HCT116 (cell line): ENCODE results near the gene FAM168B. TPM values are rescaled to one million over a fixed set of nuclear protein-coding genes. Genes with fewer than 3 reads are reported as not detected.

ENCODE experiments used
- ATAC-seq: fragments of 200-7000 bp; cut with Tn5 transposase; 2 replicates; pipeline ENCODE4 v1.9.1; 2020; ENCODE audit warnings: mild to moderate bottlenecking, moderate library complexity
- BruUV-seq: library from RNA; stranded (reverse); fragments of 400-500 nt; replicated peaks from 2 replicates; lab custom pipeline; 2021; lab: Mats Ljungman, UMichigan
- CTCF ChIA-PET: fragments of 300-600 bp; sonication (Branson Sonifier 250); formaldehyde crosslinking; loops from one replicate; lab custom pipeline; 2021; ENCODE audit warnings: antibody characterized with exemption; lab: Charles Lee
- POLR2A ChIA-PET: fragments of 300-600, 350-600 bp; sonication (Branson Sonifier 250); formaldehyde crosslinking; loops from one replicate; lab custom pipeline; 2021; ENCODE audit warnings: antibody characterized with exemption; lab: Charles Lee
- RAD21 ChIA-PET, 2 experiments: fragments of 300-600 bp; sonication (Branson Sonifier 250); formaldehyde crosslinking; loops; one replicate each; lab custom pipeline; 2023; ENCODE audit warnings: low total read pairs in 2 of 2; ENCODE audit not compliant: uncharacterized antibody in 2 of 2, unreplicated experiment in 2 of 2, low non-redundant PET in 1 of 2; lab: Charles Lee
- DNase-seq: peaks from one replicate; pipeline ENCODE4 v3.0.0-alpha.2; 2010; ENCODE audit warnings: low read depth, low spot score
- H2AFZ ChIP-seq: fragments of 200-600 bp; shearing (Covaris generic), sonication (generic); 2 replicates; pipeline ENCODE4 v1.6.1; 2017; ENCODE audit warnings: low read depth, mixed run types, mixed read lengths, antibody characterized with exemption, low read length; ENCODE audit not compliant: poor library complexity, severe bottlenecking
- H3K27ac ChIP-seq: 2 replicates; pipeline ENCODE4 v1.5.1; 2012; ENCODE audit warnings: low read depth, low read length
- H3K27me3 ChIP-seq: fragments of 200-600 bp; sonication (generic); 2 replicates; pipeline ENCODE4 v1.6.1; 2016; ENCODE audit warnings: mixed run types, low read length, mixed read lengths; ENCODE audit not compliant: insufficient read depth
- H3K36me3 ChIP-seq, 2 experiments: fragments of 200-500 bp in 1 of 2; fragments of 200-600 bp in 1 of 2; sonication (Bioruptor generic) in 1 of 2; sonication (generic) in 1 of 2; 2 replicates each; pipeline versions ENCODE4 v1.5.1 to v1.6.1; 2014 to 2016; ENCODE audit warnings: low read length in 2 of 2, inconsistent platforms in 1 of 2, mixed read lengths in 1 of 2, mixed run types in 1 of 2; ENCODE audit not compliant: insufficient read depth in 2 of 2, control insufficient read depth in 1 of 2
- H3K4me1 ChIP-seq, 2 experiments: fragments of 200-600 bp in 1 of 2; sonication (generic) in 1 of 2; 2 replicates each; pipeline versions ENCODE4 v1.5.1 to v1.6.1; 2012 to 2017; ENCODE audit warnings: low read length in 2 of 2, inconsistent platforms in 1 of 2, mild to moderate bottlenecking in 1 of 2, mixed read lengths in 1 of 2, mixed run types in 1 of 2, moderate library complexity in 1 of 2; ENCODE audit not compliant: insufficient read depth in 2 of 2, control insufficient read depth in 1 of 2
- H3K4me2 ChIP-seq: fragments of 200-600 bp; sonication (generic); 2 replicates; pipeline ENCODE4 v1.6.1; 2017; ENCODE audit warnings: mixed run types, low read length, mixed read lengths
- H3K4me3 ChIP-seq, 2 experiments: fragments of 200-600 bp in 1 of 2; sonication (generic) in 1 of 2; replicated peaks in 1 of 2; 2 replicates each; pipeline ENCODE4 v1.5.1; 2011 to 2016; ENCODE audit warnings: low read length in 2 of 2, control low read depth in 1 of 2, low read depth in 1 of 2, mild to moderate bottlenecking in 1 of 2, mixed read lengths in 1 of 2, mixed run types in 1 of 2
- H3K79me2 ChIP-seq: fragments of 200-600 bp; sonication (generic); 2 replicates; pipeline ENCODE4 v1.6.1; 2017; ENCODE audit warnings: mild to moderate bottlenecking, mixed run types, low read length, moderate library complexity, mixed read lengths; ENCODE audit not compliant: insufficient read depth
- H3K9ac ChIP-seq: fragments of 200-600 bp; sonication (generic); 2 replicates; pipeline ENCODE4 v1.6.1; 2016; ENCODE audit warnings: low read length, mixed read lengths
- H3K9me2 ChIP-seq: fragments of 200-600 bp; sonication (generic), shearing (Covaris generic); 2 replicates; pipeline ENCODE4 v1.6.1; 2017; ENCODE audit warnings: mixed run types, mild to moderate bottlenecking, moderate library complexity; ENCODE audit not compliant: insufficient read depth
- H3K9me3 ChIP-seq, 2 experiments: fragments of 200-500 bp in 1 of 2; fragments of 200-600 bp in 1 of 2; sonication (Bioruptor generic) in 1 of 2; sonication (generic) in 1 of 2; 2 replicates each; pipeline ENCODE4 v1.6.1; 2014 to 2017; ENCODE audit warnings: low read length in 2 of 2, mixed read lengths in 2 of 2, inconsistent platforms in 1 of 2, low read depth in 1 of 2, mild to moderate bottlenecking in 1 of 2, mixed run types in 1 of 2, moderate library complexity in 1 of 2; ENCODE audit not compliant: control insufficient read depth in 1 of 2, insufficient read depth in 1 of 2
- H4K20me1 ChIP-seq: fragments of 200-600 bp; sonication (generic), shearing (Covaris generic); 2 replicates; pipeline ENCODE4 v1.6.1; 2017; ENCODE audit warnings: mixed run types, mild to moderate bottlenecking, moderate library complexity; ENCODE audit not compliant: insufficient read depth
- CBX3 ChIP-seq: IDR thresholded peaks from 2 replicates; pipeline ENCODE4 v1.6.1; 2012; ENCODE audit warnings: low read depth
- CEBPB ChIP-seq: IDR thresholded peaks from 2 replicates; pipeline ENCODE4 v1.6.1; 2012; ENCODE audit warnings: low read depth
- EGR1 ChIP-seq: IDR thresholded peaks from 2 replicates; pipeline ENCODE4 v1.6.1; 2012; ENCODE audit warnings: low read depth
- ELF1 ChIP-seq: IDR thresholded peaks from 2 replicates; pipeline ENCODE4 v1.6.1; 2012; ENCODE audit warnings: low read depth, borderline replicate concordance
- EZH2 ChIP-seq: fragments of 200-600 bp; sonication (generic); IDR thresholded peaks from 2 replicates; pipeline ENCODE4 v1.6.1; 2017; ENCODE audit warnings: antibody characterized with exemption, mixed run types
- EZH2phosphoT487 ChIP-seq: fragments of 200-600 bp; IDR thresholded peaks from 2 replicates; pipeline ENCODE4 v1.6.1; 2018; ENCODE audit warnings: antibody characterized with exemption, borderline replicate concordance
- POLR2AphosphoS5 ChIP-seq: IDR thresholded peaks from 2 replicates; pipeline ENCODE4 v1.6.1; 2011; ENCODE audit warnings: mild to moderate bottlenecking, low read depth, low read length, moderate library complexity
- RAD21 ChIP-seq: IDR thresholded peaks from 2 replicates; pipeline ENCODE4 v1.6.1; 2012; ENCODE audit warnings: low read depth, mild to moderate bottlenecking
- SIN3A ChIP-seq: IDR thresholded peaks from 2 replicates; pipeline ENCODE4 v1.6.1; 2012; ENCODE audit warnings: low read depth
- SP1 ChIP-seq: IDR thresholded peaks from 2 replicates; pipeline ENCODE4 v1.6.1; 2012; ENCODE audit warnings: low read depth
- SRF ChIP-seq: IDR thresholded peaks from 2 replicates; pipeline ENCODE4 v1.6.1; 2012; ENCODE audit warnings: low read depth
- YY1 ChIP-seq: IDR thresholded peaks from 2 replicates; pipeline ENCODE4 v1.6.1; 2011; ENCODE audit warnings: low read length, low read depth, moderate library complexity, mild to moderate bottlenecking; ENCODE audit not compliant: insufficient replicate concordance; ENCODE audit errors: extremely low read depth
- ZFX ChIP-seq: fragments of 450-650 bp; IDR thresholded peaks from 2 replicates; pipeline ENCODE4 v1.6.1; 2017
- intact Hi-C: fragments of 100-400 bp; cut with micrococcal nuclease; formaldehyde crosslinking; loops from 2 replicates; pipeline ENCODE4 v1.10.0; 2022
- total RNA-seq: library from RNA; stranded (reverse); gene quantifications from one replicate; pipeline ENCODE4 v1.2.1, GENCODE V29; 2021; ENCODE audit not compliant: unreplicated experiment
- TF ChIP-seq, protein P1 (sequence below): IDR thresholded peaks from 2 replicates; pipeline ENCODE4 v1.6.1; 2011; ENCODE audit warnings: mild to moderate bottlenecking, low read length, moderate library complexity; ENCODE audit not compliant: insufficient replicate concordance; ENCODE audit errors: extremely low read depth
- TF ChIP-seq, protein P2 (sequence below): IDR thresholded peaks from 2 replicates; pipeline ENCODE4 v1.6.1; 2012
- TF ChIP-seq, protein P3 (sequence below): IDR thresholded peaks from 2 replicates; pipeline ENCODE4 v1.6.1; 2012; ENCODE audit warnings: low read depth
- TF ChIP-seq, protein P4 (sequence below): IDR thresholded peaks from 2 replicates; pipeline ENCODE4 v1.6.1; 2012
- TF ChIP-seq, protein P5 (sequence below), 3 experiments: fragments of 200-600 bp in 1 of 3; sonication (generic) in 1 of 3; IDR thresholded peaks in 2 of 3; conservative IDR thresholded peaks in 1 of 3; 2 replicates each; pipeline ENCODE4 v1.5.1; 2012 to 2017; ENCODE audit warnings: low read depth in 2 of 3, low read length in 2 of 3, antibody characterized with exemption in 1 of 3, borderline replicate concordance in 1 of 3, control low read depth in 1 of 3, mild to moderate bottlenecking in 1 of 3, mixed read lengths in 1 of 3, mixed run types in 1 of 3, moderate library complexity in 1 of 3; ENCODE audit not compliant: insufficient read depth in 1 of 3

The FAM168B gene
- total RNA-seq, 1 experiment from 2014 or later = 94.5 TPM

DNA sequence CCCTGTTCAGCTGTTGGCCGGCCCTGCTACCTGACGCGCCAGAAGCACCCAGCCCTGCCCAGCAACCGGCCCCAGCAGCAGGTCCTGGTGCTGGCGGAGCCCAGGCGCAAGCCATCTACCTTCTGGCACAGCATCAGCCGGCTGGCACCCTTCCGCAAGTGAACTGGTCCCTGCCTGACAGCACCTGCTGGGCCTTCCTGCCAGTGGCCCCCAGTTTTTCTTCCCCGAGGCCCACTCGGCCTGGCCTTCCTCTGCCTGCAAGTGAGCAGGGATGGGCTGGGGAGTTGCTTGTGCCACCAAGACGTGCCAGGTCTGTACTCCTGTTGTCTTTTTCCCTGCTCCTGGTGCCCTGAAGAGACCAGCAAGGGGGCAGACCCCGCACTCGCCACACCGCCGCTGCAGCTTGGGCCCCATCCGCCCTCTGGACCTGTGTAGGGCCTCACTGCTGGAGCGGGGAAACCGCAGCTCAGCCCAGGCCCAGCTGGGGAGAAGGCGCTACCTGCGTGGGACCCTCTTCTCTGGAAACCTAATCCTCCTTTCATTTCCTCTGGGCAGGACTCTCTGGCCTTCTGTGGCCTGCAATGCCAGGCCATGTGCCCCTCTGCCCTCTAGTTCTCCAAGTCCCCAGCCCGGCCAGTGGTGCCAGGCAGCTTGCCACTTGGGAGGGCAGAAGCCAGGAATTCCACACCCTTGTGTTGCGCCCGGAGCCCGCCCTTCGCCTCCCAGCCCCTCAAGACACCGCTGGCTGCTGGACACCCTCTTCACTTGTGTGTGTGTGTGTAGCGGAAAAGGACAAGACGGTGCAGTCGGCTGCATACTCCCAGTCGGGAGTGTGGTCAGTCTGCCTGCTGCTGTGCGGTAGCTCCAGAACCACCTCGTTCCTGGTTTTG lies 47.0 kb downstream of the FAM168B start:
- TF ChIP-seq EGR1 (no peak), POLR2AphosphoS5 (no peak), EZH2phosphoT487 (no peak), SP1 (no peak), CBX3 (no peak), SIN3A (no peak), ZFX (no peak), CEBPB (no peak), RAD21 (no peak), YY1 (no peak), EZH2 (no peak), SRF (no peak), ELF1 (no peak)
- TF ChIP-seq, protein P1, sequence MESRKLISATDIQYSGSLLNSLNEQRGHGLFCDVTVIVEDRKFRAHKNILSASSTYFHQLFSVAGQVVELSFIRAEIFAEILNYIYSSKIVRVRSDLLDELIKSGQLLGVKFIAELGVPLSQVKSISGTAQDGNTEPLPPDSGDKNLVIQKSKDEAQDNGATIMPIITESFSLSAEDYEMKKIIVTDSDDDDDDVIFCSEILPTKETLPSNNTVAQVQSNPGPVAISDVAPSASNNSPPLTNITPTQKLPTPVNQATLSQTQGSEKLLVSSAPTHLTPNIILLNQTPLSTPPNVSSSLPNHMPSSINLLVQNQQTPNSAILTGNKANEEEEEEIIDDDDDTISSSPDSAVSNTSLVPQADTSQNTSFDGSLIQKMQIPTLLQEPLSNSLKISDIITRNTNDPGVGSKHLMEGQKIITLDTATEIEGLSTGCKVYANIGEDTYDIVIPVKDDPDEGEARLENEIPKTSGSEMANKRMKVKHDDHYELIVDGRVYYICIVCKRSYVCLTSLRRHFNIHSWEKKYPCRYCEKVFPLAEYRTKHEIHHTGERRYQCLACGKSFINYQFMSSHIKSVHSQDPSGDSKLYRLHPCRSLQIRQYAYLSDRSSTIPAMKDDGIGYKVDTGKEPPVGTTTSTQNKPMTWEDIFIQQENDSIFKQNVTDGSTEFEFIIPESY = no peak
- TF ChIP-seq, protein P2, sequence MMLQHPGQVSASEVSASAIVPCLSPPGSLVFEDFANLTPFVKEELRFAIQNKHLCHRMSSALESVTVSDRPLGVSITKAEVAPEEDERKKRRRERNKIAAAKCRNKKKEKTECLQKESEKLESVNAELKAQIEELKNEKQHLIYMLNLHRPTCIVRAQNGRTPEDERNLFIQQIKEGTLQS = no peak
- TF ChIP-seq, protein P3, sequence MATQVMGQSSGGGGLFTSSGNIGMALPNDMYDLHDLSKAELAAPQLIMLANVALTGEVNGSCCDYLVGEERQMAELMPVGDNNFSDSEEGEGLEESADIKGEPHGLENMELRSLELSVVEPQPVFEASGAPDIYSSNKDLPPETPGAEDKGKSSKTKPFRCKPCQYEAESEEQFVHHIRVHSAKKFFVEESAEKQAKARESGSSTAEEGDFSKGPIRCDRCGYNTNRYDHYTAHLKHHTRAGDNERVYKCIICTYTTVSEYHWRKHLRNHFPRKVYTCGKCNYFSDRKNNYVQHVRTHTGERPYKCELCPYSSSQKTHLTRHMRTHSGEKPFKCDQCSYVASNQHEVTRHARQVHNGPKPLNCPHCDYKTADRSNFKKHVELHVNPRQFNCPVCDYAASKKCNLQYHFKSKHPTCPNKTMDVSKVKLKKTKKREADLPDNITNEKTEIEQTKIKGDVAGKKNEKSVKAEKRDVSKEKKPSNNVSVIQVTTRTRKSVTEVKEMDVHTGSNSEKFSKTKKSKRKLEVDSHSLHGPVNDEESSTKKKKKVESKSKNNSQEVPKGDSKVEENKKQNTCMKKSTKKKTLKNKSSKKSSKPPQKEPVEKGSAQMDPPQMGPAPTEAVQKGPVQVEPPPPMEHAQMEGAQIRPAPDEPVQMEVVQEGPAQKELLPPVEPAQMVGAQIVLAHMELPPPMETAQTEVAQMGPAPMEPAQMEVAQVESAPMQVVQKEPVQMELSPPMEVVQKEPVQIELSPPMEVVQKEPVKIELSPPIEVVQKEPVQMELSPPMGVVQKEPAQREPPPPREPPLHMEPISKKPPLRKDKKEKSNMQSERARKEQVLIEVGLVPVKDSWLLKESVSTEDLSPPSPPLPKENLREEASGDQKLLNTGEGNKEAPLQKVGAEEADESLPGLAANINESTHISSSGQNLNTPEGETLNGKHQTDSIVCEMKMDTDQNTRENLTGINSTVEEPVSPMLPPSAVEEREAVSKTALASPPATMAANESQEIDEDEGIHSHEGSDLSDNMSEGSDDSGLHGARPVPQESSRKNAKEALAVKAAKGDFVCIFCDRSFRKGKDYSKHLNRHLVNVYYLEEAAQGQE = no peak
- TF ChIP-seq, protein P4, sequence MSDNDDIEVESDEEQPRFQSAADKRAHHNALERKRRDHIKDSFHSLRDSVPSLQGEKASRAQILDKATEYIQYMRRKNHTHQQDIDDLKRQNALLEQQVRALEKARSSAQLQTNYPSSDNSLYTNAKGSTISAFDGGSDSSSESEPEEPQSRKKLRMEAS = no peak
- TF ChIP-seq, protein P5, sequence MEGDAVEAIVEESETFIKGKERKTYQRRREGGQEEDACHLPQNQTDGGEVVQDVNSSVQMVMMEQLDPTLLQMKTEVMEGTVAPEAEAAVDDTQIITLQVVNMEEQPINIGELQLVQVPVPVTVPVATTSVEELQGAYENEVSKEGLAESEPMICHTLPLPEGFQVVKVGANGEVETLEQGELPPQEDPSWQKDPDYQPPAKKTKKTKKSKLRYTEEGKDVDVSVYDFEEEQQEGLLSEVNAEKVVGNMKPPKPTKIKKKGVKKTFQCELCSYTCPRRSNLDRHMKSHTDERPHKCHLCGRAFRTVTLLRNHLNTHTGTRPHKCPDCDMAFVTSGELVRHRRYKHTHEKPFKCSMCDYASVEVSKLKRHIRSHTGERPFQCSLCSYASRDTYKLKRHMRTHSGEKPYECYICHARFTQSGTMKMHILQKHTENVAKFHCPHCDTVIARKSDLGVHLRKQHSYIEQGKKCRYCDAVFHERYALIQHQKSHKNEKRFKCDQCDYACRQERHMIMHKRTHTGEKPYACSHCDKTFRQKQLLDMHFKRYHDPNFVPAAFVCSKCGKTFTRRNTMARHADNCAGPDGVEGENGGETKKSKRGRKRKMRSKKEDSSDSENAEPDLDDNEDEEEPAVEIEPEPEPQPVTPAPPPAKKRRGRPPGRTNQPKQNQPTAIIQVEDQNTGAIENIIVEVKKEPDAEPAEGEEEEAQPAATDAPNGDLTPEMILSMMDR (IDR thresholded peaks at IDR 0.05 in 2 of 3, conservative IDR thresholded peaks at IDR 0.05 in 1 of 3; ENCODE audit: borderline replicate concordance in 1 of 3, insufficient read depth in 1 of 3, low read depth in 2 of 3, low read length in 2 of 3) = no peak
- Histone ChIP-seq H3K9me2 (no peaks in the 10 kb centered on the region), H3K4me1 (0 out of 4 replicates have a peak, but pooled peaks cover 0 to 5% of the 10 kb centered on the region in 2 experiments), H3K4me3 (no peak overlapping the region), H3K4me2 (no peak overlapping the region), H3K9ac (no peak overlapping the region), H2AFZ (no peak overlapping the region), H3K27ac (no peak overlapping the region), H3K27me3 (no peaks in the 10 kb centered on the region), H3K36me3 (peaks cover 10 to 12% of the 10 kb centered on the region in 2 experiments; a peak in 3 of 4 replicates), H3K9me3 (no peaks in the 10 kb centered on the region), H3K79me2 (peaks cover 13% of the 10 kb centered on the region; the same call in 1 of the 2 replicates), H4K20me1 (peaks cover 3% of the 10 kb centered on the region; the same call in 1 of the 2 replicates)
- BruUV-seq = no TSS peak
- intact Hi-C loops = loop anchor here (5.0 kb wide), 1 partner anchor 249 kb away; no protein-coding TSS in a partner anchor
- ATAC-seq (peak; percentile 17; the same call in 1 of the 2 replicates), DNase-seq (no peak)
- ChIA-PET POLR2A (no interaction called here), CTCF (interaction anchor here (0.9 kb wide), 1 partner anchor 249 kb away, joined by 3 read pairs; no protein-coding TSS in a partner anchor), RAD21 (no interaction called here)
